Ovary (tissue), 9 donors: ENCODE results near the gene ETNPPL. TPM values are rescaled to one million over a fixed set of nuclear protein-coding genes. Genes with fewer than 3 reads are reported as not detected.

Source experiments
- DNase-seq, 5 donors: peaks; one replicate each; pipeline ENCODE4 v3.0.0-alpha.2; 2019 to 2020
- H3K27ac ChIP-seq, 2 donors: fragments of 200-600 bp; one replicate each; pipeline versions ENCODE4 v1.5.1 to v1.8.0; 2019 to 2022
- H3K27me3 ChIP-seq: fragments of 200-600 bp; one replicate; pipeline ENCODE4 v1.8.0; 2022
- H3K36me3 ChIP-seq: fragments of 200-600 bp; sonication (generic); one replicate; pipeline ENCODE4 v1.5.1; 2019
- H3K4me1 ChIP-seq: one replicate; pipeline ENCODE4 v1.8.1; 2013; ENCODE audit warnings: mild to moderate bottlenecking, moderate library complexity; ENCODE audit not compliant: insufficient read depth
- H3K4me3 ChIP-seq: fragments of 200-600 bp; sonication (generic); one replicate; pipeline ENCODE4 v1.5.1; 2017
- H3K9me3 ChIP-seq, 2 donors: fragments of 200-600 bp in 1 of 2; sonication (generic) in 1 of 2; one replicate each; pipeline versions ENCODE4 v1.5.1 to v1.8.1; 2013 to 2019; ENCODE audit warnings: mild to moderate bottlenecking in 1 of 2, moderate library complexity in 1 of 2
- EP300 ChIP-seq: sonication (generic); formaldehyde crosslinking; IDR thresholded peaks from one replicate; pipeline ENCODE4 v1.6.1; 2017; ENCODE audit warnings: antibody characterized with exemption
- POLR2A ChIP-seq: fragments of 450-650 bp; IDR thresholded peaks from one replicate; pipeline ENCODE4 v1.6.1; 2017; ENCODE audit warnings: antibody characterized with exemption, mild to moderate bottlenecking, moderate library complexity
- WGBS, 3 donors: extraction: QIAGEN DNeasy Blood & Tissue Kit in 1 of 3; methylation state at CpG; one replicate each; pipeline versions ENCODE4 v1.1.5 to v1.1.7; 2013 to 2017; 5-methylcytosine and 5-hydroxymethylcytosine counted together
- intact Hi-C, 4 donors: fragments of 100-400 bp; cut with DNase I; formaldehyde crosslinking; loops; one replicate each; pipeline versions ENCODE4 v1.11.0 to v1.15.1; 2022 to 2023
- polyA plus RNA-seq, 2 donors: library from polyadenylated mRNA; stranded (reverse); fragments of 200-250 nt in 1 of 2; fragments of 350-450 nt in 1 of 2; fragmentation: Illumina TruSeq in 1 of 2; extraction: RNeasy Lipid Tissue Mini Kit (QIAGEN cat#74804) in 1 of 2; gene quantifications; one replicate each; pipeline ENCODE4 v1.2.3, GENCODE V29; 2013 to 2014
- total RNA-seq, 7 donors: library from RNA; depleted of rRNA in 2 of 7; stranded (reverse); fragments of >200 nt in 2 of 7; fragmentation: NEBNext Ultra II Directional in 3 of 7; extraction: Animal tissue kit (Norgen Biotek cat#: 25700) in 3 of 7; gene quantifications; one replicate each; pipeline versions ENCODE4 v1.1.0 to v1.2.4, GENCODE V29; 2016 to 2023
- TF ChIP-seq, protein P1 (sequence below), 3 donors: fragments of 450-650 bp in 2 of 3; fragments of 200-600 bp in 1 of 3; IDR thresholded peaks; one replicate each; pipeline versions ENCODE4 v1.5.1 to v1.8.0; 2016 to 2022; ENCODE audit warnings: antibody characterized with exemption in 3 of 3, mild to moderate bottlenecking in 1 of 3
- donor health status: DM: no; HTN: no; CAD: no; lungs with moderate emphysema.
- donor health status: DM: no; HTN: no; CAD: no.
- donor health status: Bipolar disorder and iron deficiency.
- donor health status: DM: yes; HTN: yes; CAD: no.
- donor health status: DM: no; HTN: no; CAD: no.
- donor health status: DM: yes; HTN: yes; CAD: no.

Gene ETNPPL
- total and polyA plus RNA-seq, 9 donors, result 0.05 to 2.3 (median 0.31) TPM; not detected in 3

- TF ChIP-seq POLR2A (no peak), EP300 (no peak)
- TF ChIP-seq, protein P1, sequence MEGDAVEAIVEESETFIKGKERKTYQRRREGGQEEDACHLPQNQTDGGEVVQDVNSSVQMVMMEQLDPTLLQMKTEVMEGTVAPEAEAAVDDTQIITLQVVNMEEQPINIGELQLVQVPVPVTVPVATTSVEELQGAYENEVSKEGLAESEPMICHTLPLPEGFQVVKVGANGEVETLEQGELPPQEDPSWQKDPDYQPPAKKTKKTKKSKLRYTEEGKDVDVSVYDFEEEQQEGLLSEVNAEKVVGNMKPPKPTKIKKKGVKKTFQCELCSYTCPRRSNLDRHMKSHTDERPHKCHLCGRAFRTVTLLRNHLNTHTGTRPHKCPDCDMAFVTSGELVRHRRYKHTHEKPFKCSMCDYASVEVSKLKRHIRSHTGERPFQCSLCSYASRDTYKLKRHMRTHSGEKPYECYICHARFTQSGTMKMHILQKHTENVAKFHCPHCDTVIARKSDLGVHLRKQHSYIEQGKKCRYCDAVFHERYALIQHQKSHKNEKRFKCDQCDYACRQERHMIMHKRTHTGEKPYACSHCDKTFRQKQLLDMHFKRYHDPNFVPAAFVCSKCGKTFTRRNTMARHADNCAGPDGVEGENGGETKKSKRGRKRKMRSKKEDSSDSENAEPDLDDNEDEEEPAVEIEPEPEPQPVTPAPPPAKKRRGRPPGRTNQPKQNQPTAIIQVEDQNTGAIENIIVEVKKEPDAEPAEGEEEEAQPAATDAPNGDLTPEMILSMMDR (IDR thresholded peaks at IDR 0.05), result no peak
- no peak overlapping the region for H3K27ac ChIP-seq
- no peaks in the 10 kb centered on the region for H3K9me3 ChIP-seq
- intact Hi-C loops, result no loop called here
- no peak for DNase-seq
- no peaks in the 10 kb centered on the region for H3K27me3 ChIP-seq
- no peaks in the 10 kb centered on the region for H3K36me3 ChIP-seq
- 2 to 13% (median 3%) methylated on average over 11 of the region's 11 CpGs for WGBS, 3 donors
- no peaks in the 10 kb centered on the region for H3K4me1 ChIP-seq
- H3K4me3 ChIP-seq, result peak overlapping the region; percentile 45
Measured at GRCh38 chr4:108763226-108763593, 357 bp upstream of the ETNPPL start.

GRCh38 chr4:108758498-108758897 lies 4.4 kb downstream of the ETNPPL start:
- TF ChIP-seq POLR2A, result no peak
- TF ChIP-seq, protein P1 (IDR thresholded peaks at IDR 0.05), result no peak
- TF ChIP-seq EP300, result no peak

DNA sequence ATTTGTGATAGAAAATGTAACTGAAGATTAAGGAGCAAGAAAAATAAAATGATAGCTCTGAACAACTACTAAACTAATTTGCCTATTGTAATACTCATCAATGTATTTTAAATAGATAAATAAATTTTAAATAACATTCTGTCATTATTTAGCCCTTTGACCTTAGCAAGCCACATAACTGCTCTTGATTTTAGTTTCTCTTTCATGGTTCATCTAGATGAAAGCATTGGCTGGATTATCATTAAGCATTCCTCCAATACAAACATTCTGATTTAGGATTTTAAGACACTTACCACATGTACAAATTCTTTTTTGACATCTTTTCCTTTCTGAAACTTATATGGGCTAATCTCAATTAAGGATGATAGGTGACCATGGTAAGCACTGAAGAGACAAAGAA lies 8.5 kb downstream of the ETNPPL start:
- Histone ChIP-seq H3K36me3 (no peaks in the 10 kb centered on the region), H3K9me3 (no peaks in the 10 kb centered on the region), H3K4me1 (no peaks in the 10 kb centered on the region), H3K27me3 (no peaks in the 10 kb centered on the region), H3K27ac (no peak overlapping the region), H3K4me3 (no peak overlapping the region)
- intact Hi-C loops, result no loop called here
- TF ChIP-seq, protein P1 (IDR thresholded peaks at IDR 0.05), result no peak
- no peak for TF ChIP-seq EP300
- TF ChIP-seq POLR2A, result no peak
- DNase-seq, result no peak

More at GRCh38 chr4:108758498-108758897, 4.4 kb downstream of the ETNPPL start:
- H3K27ac ChIP-seq, result no peak overlapping the region
- no peak overlapping the region for H3K4me3 ChIP-seq
- H3K9me3 ChIP-seq, result no peaks in the 10 kb centered on the region
- H3K27me3 ChIP-seq, result no peaks in the 10 kb centered on the region
- no peaks in the 10 kb centered on the region for H3K4me1 ChIP-seq
- no peaks in the 10 kb centered on the region for H3K36me3 ChIP-seq
- WGBS, 3 donors, result 91 to 93% (median 92%) methylated on average over 9 of the region's 9 CpGs
- intact Hi-C loops, result no loop called here
- DNase-seq, result no peak

DNA sequence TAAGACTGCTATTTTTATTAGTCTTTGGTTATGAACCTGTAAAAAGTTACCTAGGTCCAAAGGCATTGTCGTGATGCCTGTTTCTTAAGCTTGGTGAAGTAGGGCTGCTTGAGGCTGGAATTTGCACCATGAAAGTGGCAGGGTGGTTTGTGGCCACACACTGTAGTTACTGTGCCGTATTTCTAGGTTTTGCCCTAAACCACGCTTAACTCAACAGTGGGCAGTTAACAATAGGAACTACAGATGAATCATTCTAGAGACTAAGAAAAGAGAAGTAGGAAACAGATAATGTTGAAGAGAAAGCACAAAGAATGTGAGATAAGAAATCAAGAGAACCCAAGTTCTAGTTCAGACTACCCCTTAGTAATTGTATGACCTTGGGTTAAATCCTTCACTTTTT lies 11.5 kb downstream of the ETNPPL start:
- intact Hi-C loops, result no loop called here
- Histone ChIP-seq H3K9me3 (no peaks in the 10 kb centered on the region), H3K4me3 (no peak overlapping the region), H3K27me3 (no peaks in the 10 kb centered on the region), H3K36me3 (no peaks in the 10 kb centered on the region), H3K4me1 (no peaks in the 10 kb centered on the region), H3K27ac (no peak overlapping the region)
- TF ChIP-seq POLR2A (no peak), EP300 (no peak)
- TF ChIP-seq, protein P1 (IDR thresholded peaks at IDR 0.05), result no peak
- 87 to 96% (median 90%) methylated on average over 3 of the region's 3 CpGs for WGBS, 3 donors
- no peak for DNase-seq

DNA sequence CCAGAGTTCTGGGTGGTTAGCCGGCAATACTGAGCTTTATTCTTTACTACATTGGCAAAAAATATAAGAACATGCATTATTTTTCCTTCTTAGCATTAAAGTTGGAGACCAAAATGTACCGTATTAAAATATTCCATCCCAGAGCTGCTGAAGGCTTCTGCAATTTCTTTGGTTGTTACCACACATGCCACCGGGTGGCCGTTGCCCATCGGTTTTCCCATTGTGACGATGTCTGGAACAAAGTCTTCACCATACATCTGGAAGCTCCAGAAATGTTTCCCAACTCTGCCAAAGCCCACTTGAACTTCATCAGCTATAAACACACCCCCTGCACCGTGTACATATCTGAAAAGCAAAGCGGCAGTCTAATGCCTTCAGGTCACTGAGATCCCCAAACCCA lies 13.7 kb downstream of the ETNPPL start:
- H3K27me3 ChIP-seq, result no peaks in the 10 kb centered on the region
- 82 to 85% (median 84%) methylated on average over 8 of the region's 8 CpGs for WGBS, 3 donors
- H3K9me3 ChIP-seq, result no peaks in the 10 kb centered on the region
- intact Hi-C loops, result no loop called here
- no peak for TF ChIP-seq EP300
- no peak for TF ChIP-seq POLR2A
- TF ChIP-seq, protein P1 (IDR thresholded peaks at IDR 0.05), result no peak
- no peak overlapping the region for H3K27ac ChIP-seq
- H3K36me3 ChIP-seq, result no peaks in the 10 kb centered on the region
- H3K4me1 ChIP-seq, result no peaks in the 10 kb centered on the region
- no peak for DNase-seq
- no peak overlapping the region for H3K4me3 ChIP-seq
